Tibial nerve (tissue), 3 donors: ENCODE data around the gene MAPK9.

Experiments
- POLR2A ChIP-seq, 2 donors: fragments of 450-650 bp; IDR thresholded peaks; one replicate each; pipeline ENCODE4 v1.6.1; 2017; ENCODE audit warnings: antibody characterized with exemption in 2 of 2, mild to moderate bottlenecking in 2 of 2, moderate library complexity in 2 of 2
- TF ChIP-seq, protein P1 (sequence below), 5 experiments: fragments of 200-600 bp in 3 of 5; fragments of 450-650 bp in 2 of 5; sonication (generic) in 3 of 5; IDR thresholded peaks; one replicate each; pipeline ENCODE4 v1.5.1; 2016 to 2019; ENCODE audit warnings: antibody characterized with exemption in 5 of 5, mild to moderate bottlenecking in 3 of 5, moderate library complexity in 2 of 5

DNA sequence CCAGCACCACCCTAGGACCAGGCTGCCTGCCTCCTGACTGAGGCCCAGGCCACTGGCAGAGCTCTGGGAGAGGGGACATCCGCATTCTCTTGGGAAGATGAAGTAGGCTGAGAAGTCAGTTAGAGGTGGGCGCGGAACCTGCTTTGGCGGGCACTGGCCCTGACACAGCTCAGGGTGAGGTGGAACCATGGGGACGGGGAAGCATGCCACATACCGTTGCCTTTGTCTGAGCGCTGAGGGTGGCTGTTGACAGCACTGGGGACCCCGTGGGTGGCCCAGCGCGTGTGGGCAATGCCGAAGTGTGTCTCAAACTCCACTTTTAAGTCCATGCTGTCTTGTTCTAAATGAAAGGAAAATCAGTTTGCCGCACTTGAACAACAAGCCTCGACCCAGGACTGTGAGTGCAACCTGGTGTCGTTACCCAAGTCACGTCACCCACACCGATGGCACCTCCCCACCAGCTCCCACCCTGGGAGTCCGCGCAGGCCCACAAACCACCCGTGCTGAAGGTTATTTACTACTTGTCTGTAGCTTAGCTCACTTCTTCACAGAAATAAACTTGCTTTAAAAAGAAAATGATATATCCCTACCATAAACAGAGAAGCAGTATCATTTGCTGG, 43.8 kb upstream of the MAPK9 start:
- no peak for TF ChIP-seq POLR2A (IDR thresholded peaks at IDR 0.05)
- TF ChIP-seq, protein P1, sequence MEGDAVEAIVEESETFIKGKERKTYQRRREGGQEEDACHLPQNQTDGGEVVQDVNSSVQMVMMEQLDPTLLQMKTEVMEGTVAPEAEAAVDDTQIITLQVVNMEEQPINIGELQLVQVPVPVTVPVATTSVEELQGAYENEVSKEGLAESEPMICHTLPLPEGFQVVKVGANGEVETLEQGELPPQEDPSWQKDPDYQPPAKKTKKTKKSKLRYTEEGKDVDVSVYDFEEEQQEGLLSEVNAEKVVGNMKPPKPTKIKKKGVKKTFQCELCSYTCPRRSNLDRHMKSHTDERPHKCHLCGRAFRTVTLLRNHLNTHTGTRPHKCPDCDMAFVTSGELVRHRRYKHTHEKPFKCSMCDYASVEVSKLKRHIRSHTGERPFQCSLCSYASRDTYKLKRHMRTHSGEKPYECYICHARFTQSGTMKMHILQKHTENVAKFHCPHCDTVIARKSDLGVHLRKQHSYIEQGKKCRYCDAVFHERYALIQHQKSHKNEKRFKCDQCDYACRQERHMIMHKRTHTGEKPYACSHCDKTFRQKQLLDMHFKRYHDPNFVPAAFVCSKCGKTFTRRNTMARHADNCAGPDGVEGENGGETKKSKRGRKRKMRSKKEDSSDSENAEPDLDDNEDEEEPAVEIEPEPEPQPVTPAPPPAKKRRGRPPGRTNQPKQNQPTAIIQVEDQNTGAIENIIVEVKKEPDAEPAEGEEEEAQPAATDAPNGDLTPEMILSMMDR (IDR thresholded peaks at IDR 0.05), result no peak
